ENCODE measurements around the gene SLC52A1.
A peak's percentile ranks its signal among the peaks of the same experiment; 100 is the strongest.

SLC52A1 gene

GRCh38 chr17:4986951-4987766, 48.1 kb downstream of the SLC52A1 start, which contains the start of gene CAMTA2:
CAMTA2 (minus strand) TSS chr17:4987675; CDS start chr17:4986222, 1,453 bp downstream.
- DNase-seq, result peak; percentile 82

- no peak for DNase-seq
Measured at GRCh38 chr17:4986403-4986802, 48.8 kb downstream of the SLC52A1 start.

All from RPMI8226 (cell line).